Right lobe of liver (tissue), 6 donors: ENCODE data around the gene LRRC7. TPM values are rescaled to one million over a fixed set of nuclear protein-coding genes. Genes with fewer than 3 reads are reported as not detected.

Experiments used
- ATAC-seq, 4 donors: fragments of 200-7000 bp; cut with Tn5 transposase; one replicate each; pipeline ENCODE4 v1.9.1; 2020; ENCODE audit warnings: mild to moderate bottlenecking in 4 of 4, moderate library complexity in 4 of 4
- DNase-seq, 3 donors: peaks; one replicate each; pipeline ENCODE4 v3.0.0-alpha.2; 2020
- H3K27ac ChIP-seq, 3 donors: fragments of 200-600 bp; one replicate each; pipeline ENCODE4 v1.8.0; 2022
- H3K27me3 ChIP-seq, 2 donors: fragments of 200-600 bp; one replicate each; pipeline ENCODE4 v1.8.0; 2022
- H3K36me3 ChIP-seq, 4 donors: fragments of 200-600 bp; sonication (generic) in 1 of 4; one replicate each; pipeline versions ENCODE4 v1.5.1 to v1.8.0; 2017 to 2022; ENCODE audit warnings: control low read depth in 1 of 4
- H3K4me1 ChIP-seq, 4 donors: fragments of 200-600 bp; sonication (generic) in 1 of 4; one replicate each; pipeline versions ENCODE4 v1.5.1 to v1.8.0; 2017 to 2022; ENCODE audit warnings: control low read depth in 1 of 4
- H3K4me3 ChIP-seq, 3 donors: fragments of 200-600 bp; one replicate each; pipeline ENCODE4 v1.8.0; 2022
- H3K9me3 ChIP-seq, 4 donors: fragments of 200-600 bp; sonication (generic) in 1 of 4; one replicate each; pipeline versions ENCODE4 v1.5.1 to v1.8.0; 2017 to 2022; ENCODE audit warnings: control low read depth in 1 of 4
- CTCF ChIP-seq, 4 donors: fragments of 200-600 bp in 3 of 4; fragments of 450-650 bp in 1 of 4; IDR thresholded peaks; one replicate each; pipeline versions ENCODE4 v1.5.1 to v1.8.0; 2016 to 2022; ENCODE audit warnings: antibody characterized with exemption in 4 of 4, mild to moderate bottlenecking in 2 of 4
- POLR2A ChIP-seq: fragments of 450-650 bp; IDR thresholded peaks from one replicate; pipeline ENCODE4 v1.6.1; 2017; ENCODE audit warnings: antibody characterized with exemption, mild to moderate bottlenecking
- WGBS: methylation state at CpG from one replicate; pipeline ENCODE4 v1.1.6; 2018; ENCODE audit warnings: low coverage, low lambda C conversion rate; ENCODE audit not compliant: insufficient coverage; ENCODE audit errors: missing lambda C conversion rate; 5-methylcytosine and 5-hydroxymethylcytosine counted together
- intact Hi-C, 2 donors: fragments of 100-400 bp; cut with DNase I; formaldehyde crosslinking; loops; one replicate each; pipeline versions ENCODE4 v1.11.2 to v1.14.1; 2022
- total RNA-seq, 6 experiments: library from RNA; depleted of rRNA in 2 of 6; stranded (reverse); fragments of >200 nt in 2 of 6; fragmentation: NEBNext Ultra II Directional in 3 of 6; extraction: Animal tissue kit (Norgen Biotek cat#: 25700) in 3 of 6; gene quantifications; one replicate each; pipeline versions ENCODE4 v1.1.0 to v1.2.4, GENCODE V29; 2016 to 2023
- donor health status: DM: no; HTN: yes; CAD: no.
- donor health status: DM: no; HTN: no; CAD: no.
- donor health status: DM: no; HTN: no; CAD: no.
- donor health status: DM: no; HTN: yes; CAD: no.
- donor health status: DM: no; HTN: yes; CAD: no.

Gene LRRC7
- total RNA-seq, 6 experiments from 2014 or later, result 0.06 to 0.66 (median 0.22) TPM

- DNase-seq, result no peak
- TF ChIP-seq POLR2A (no peak), CTCF (IDR thresholded peaks at IDR 0.05) (no peak)
- intact Hi-C loops, result no loop called here
- Histone ChIP-seq H3K27me3 (no peaks in the 10 kb centered on the region), H3K9me3 (no peaks in the 10 kb centered on the region), H3K36me3 (no peaks in the 10 kb centered on the region), H3K4me1 (no peaks in the 10 kb centered on the region), H3K4me3 (no peak overlapping the region), H3K27ac (no peak overlapping the region)
- no peak for ATAC-seq
- WGBS, result 32% methylated on average over 2 of the region's 2 CpGs
Measured at GRCh38 chr1:70066711-70067110, 499.0 kb downstream of the LRRC7 start.

- ATAC-seq (no peak), DNase-seq (no peak)
- intact Hi-C loops, result no loop called here
- Histone ChIP-seq H3K4me3 (no peak overlapping the region), H3K4me1 (no peaks in the 10 kb centered on the region), H3K9me3 (no peaks in the 10 kb centered on the region), H3K27ac (no peak overlapping the region), H3K36me3 (no peaks in the 10 kb centered on the region), H3K27me3 (no peaks in the 10 kb centered on the region)
- WGBS, result 63% methylated on average over 4 of the region's 4 CpGs
- no peak for TF ChIP-seq CTCF (IDR thresholded peaks at IDR 0.05)
- no peak for TF ChIP-seq POLR2A
Measured at GRCh38 chr1:70071601-70072000, 503.9 kb downstream of the LRRC7 start.

- DNase-seq, result no peak
- H3K36me3 ChIP-seq, result no peaks in the 10 kb centered on the region
- TF ChIP-seq POLR2A, result no peak
- no peak for TF ChIP-seq CTCF (IDR thresholded peaks at IDR 0.05)
- no peaks in the 10 kb centered on the region for H3K4me1 ChIP-seq
- no peak overlapping the region for H3K27ac ChIP-seq
- ATAC-seq, result no peak
- no peaks in the 10 kb centered on the region for H3K9me3 ChIP-seq
- no peak overlapping the region for H3K4me3 ChIP-seq
- intact Hi-C loops, result no loop called here
- no peaks in the 10 kb centered on the region for H3K27me3 ChIP-seq
Measured at GRCh38 chr1:70072231-70072751, 504.6 kb downstream of the LRRC7 start.

DNA sequence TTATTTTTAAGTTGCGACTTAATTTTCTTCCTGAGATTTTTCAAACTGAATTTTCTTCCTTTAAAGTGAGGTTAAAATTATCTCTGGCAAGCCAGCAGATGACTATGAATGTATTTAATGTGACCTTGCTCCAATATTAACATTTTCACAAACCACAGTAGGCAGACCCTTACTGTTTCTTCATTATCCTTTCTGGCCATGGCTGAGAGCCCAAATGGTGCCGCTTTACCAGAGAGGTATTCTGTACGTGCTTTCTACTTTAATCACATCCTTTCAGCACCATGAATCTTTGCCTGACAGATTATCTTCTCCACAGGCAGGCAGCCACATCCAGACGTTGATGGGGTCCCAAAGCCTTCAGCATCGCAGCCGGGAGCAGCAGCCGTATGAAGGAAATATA lies 508.0 kb downstream of the LRRC7 start:
- ATAC-seq, result no peak
- no peak overlapping the region for H3K4me3 ChIP-seq
- H3K27ac ChIP-seq, result no peak overlapping the region
- H3K36me3 ChIP-seq, result no peaks in the 10 kb centered on the region
- DNase-seq, result no peak
- no peaks in the 10 kb centered on the region for H3K27me3 ChIP-seq
- TF ChIP-seq POLR2A (no peak), CTCF (IDR thresholded peaks at IDR 0.05) (no peak)
- no peaks in the 10 kb centered on the region for H3K4me1 ChIP-seq
- 63% methylated on average over 7 of the region's 7 CpGs for whole genome bisulfite sequencing
- intact Hi-C loops, result no loop called here
- no peaks in the 10 kb centered on the region for H3K9me3 ChIP-seq

DNA sequence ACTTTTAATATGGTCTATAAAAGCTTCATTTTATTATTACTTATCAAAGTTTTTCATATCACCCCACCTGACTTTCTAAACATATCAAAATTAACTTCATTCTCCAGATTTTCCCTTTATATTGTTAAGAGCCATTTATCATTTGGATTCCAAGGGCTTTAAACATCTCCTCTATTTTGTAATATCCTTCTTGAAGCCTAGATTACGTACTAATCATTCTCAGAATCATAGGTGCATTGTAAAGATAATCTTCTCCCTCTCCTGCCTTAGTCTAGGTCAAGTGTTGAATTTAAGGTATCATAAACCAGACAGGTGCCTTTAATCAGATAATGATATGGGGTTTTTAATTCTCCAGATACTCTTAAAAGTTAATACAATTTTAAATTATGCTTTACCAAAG lies 509.3 kb downstream of the LRRC7 start:
- TF ChIP-seq POLR2A (no peak), CTCF (IDR thresholded peaks at IDR 0.05) (no peak)
- ATAC-seq, result no peak
- no peak overlapping the region for H3K4me3 ChIP-seq
- no peaks in the 10 kb centered on the region for H3K27me3 ChIP-seq
- H3K4me1 ChIP-seq, result no peaks in the 10 kb centered on the region
- no peaks in the 10 kb centered on the region for H3K9me3 ChIP-seq
- H3K27ac ChIP-seq, result no peak overlapping the region
- WGBS, result 25% methylated on average over 1 of the region's 1 CpG
- intact Hi-C loops, result no loop called here
- DNase-seq, result no peak
- H3K36me3 ChIP-seq, result no peaks in the 10 kb centered on the region
